Kidney tubule cell (primary cell): ENCODE data around the gene ZNF32.
A peak's percentile ranks its signal among the peaks of the same experiment; 100 is the strongest.
"Not testable (repeated sequence)": the region's sequence is repeated elsewhere in the genome, so short reads cannot be mapped to it uniquely, and the experiment has no call there.

Experiments used
- DNase-seq: peaks from one replicate; pipeline ENCODE4 v3.0.0-alpha.2; 2018; ENCODE audit warnings: low spot score

ZNF32 gene

DNA sequence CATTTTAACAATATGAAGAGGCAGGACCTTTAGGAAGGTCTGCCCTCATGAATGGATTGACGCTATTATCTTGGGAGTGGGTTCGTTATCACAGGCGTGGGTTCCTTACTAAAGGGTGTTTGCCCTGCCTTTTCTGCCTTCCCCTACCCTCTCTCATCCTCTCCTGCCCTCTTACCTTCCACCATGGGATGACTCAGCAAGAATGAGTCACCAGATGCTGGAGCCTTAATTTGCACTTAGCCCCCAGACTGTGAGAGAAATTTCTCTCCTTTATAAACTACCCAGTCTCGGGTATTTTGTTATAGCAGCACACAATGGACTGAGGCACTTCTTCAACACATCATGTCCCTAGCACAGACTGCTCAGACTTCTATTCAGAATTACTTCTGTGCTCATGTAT lies 31.4 kb upstream of the ZNF32 start:
- peak; percentile 36 for DNase-seq

GRCh38 chr10:43679509-43679908 lies 30.8 kb upstream of the ZNF32 start:
- no peak for DNase-seq

DNA sequence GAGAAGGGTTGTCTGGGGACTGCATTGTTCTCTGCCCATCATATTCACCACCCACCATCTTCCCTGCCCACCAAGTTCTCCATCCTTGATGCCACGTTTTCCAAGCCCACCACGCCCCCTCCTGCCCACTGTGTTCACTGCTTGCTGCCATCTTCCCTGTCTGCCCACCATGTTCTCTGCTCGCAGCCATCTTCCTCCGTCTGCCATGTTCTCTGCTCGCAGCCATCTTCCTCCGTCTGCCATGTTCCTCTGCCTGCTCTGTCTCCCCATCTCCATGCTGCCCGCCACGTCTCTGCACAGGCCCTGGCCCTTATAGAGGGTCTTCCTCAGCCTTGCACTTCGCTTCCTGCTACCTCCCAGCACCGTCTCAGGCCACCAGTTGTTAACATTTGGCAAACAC lies 30.0 kb upstream of the ZNF32 start:
- no peak for DNase-seq

GRCh38 chr10:43676901-43677300 lies 28.2 kb upstream of the ZNF32 start:
- DNase-seq: no peak

GRCh38 chr10:43676331-43676730 lies 27.6 kb upstream of the ZNF32 start:
- DNase-seq: no peak

DNA sequence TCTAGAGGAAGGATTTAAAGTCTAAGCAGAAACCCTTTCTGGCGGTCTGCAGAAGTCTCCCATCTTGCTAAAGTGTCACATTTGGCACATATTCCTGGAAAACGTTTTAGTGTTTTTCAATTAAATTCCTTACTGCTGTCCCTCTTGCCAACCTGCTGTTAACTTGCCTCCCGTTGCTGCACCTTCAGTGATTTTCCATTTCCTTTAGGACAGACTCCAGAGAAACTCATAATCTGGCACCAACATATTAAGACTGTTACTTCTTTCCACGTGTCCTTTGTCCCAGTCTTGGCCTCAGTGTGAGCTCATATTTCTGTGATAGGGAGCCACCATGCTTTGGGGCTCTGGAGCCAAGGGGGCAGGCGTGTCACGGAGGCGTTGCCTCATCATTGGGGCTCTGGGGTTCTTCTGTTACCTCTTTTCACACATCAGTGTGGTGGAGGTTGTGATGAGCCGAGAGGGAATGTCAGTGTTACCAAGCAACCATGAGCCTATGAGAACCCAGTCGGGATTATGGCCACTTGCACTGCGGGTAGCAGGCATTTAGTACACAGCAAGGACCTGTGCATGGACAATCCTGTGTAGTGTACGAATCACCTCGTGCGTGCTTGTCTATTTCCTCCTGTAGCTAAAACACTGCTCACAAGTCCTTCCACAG lies 26.0 kb upstream of the ZNF32 start:
- DNase-seq: no peak

DNA sequence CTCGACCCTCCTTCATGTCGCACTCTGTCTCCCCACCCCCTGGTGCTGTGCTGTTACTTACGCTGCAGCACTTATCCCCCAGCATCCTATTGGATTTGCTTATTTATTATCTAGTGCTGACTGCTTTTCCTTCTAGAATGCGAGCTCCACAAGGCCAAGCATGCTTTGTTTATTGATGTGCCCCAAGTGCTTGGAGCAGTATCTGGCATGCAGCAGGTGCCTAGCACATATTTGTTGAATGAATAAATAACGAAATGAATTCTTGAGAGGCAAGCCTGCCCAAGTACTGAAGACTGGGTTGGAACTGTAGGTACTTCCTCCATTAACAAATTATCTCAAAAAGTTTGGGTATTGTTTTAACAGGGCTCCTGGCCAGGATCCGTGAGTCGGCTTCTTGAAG lies 24.8 kb upstream of the ZNF32 start:
- no peak for DNase-seq

DNA sequence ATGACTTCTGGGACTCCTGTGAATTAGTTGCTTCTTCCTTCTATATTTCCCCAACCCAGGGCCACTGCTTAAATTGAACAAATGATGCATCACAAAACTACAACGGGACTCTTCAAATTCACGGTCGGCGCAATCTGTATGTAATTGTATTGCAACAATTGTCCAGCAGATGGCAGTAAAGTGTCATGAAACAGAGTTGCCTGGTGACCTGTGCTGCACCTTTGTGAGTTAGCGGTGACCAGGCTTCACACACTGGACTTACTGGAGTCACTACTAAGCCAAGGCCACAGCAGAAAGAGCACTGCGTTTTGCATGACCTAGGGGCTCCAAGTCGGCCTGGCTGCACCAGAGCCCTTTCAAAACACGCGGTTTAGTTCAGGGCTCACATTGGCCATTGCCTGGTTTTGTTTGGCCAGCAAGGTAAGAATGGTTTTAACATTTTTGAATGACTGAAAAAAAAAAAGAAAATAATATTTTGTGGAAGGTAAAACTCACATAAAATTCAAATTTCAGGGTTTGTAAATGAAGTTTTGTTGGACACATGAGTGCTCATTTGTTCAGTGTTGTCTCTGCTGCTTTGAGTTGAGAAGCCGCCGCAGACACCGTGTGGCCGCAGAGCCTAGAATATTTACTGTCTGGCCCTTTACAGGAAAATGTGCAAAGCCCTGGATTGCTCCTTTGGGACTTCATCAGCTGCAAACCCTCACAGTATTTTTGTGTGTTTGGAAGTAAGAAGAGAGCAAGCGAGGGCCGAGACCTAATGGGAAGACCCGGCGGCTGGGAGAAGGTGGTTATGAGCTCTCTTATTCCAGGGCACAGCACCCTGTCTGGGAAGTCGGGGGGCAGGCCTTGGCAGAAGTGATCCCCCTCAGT lies 23.2 kb upstream of the ZNF32 start:
- peak; percentile 78 for DNase-seq

- DNase-seq: no peak
These were observed 20.7 kb upstream of the ZNF32 start for GRCh38 chr10:43669386-43669785.

- DNase-seq: peak; percentile 71
These were observed 19.2 kb upstream of the ZNF32 start for GRCh38 chr10:43667761-43668386.

- peak; percentile 48 for DNase-seq
These were observed 18.6 kb upstream of the ZNF32 start for GRCh38 chr10:43667317-43667731.

- no peak for DNase-seq
These were observed 17.9 kb upstream of the ZNF32 start for GRCh38 chr10:43666552-43666951.

DNA sequence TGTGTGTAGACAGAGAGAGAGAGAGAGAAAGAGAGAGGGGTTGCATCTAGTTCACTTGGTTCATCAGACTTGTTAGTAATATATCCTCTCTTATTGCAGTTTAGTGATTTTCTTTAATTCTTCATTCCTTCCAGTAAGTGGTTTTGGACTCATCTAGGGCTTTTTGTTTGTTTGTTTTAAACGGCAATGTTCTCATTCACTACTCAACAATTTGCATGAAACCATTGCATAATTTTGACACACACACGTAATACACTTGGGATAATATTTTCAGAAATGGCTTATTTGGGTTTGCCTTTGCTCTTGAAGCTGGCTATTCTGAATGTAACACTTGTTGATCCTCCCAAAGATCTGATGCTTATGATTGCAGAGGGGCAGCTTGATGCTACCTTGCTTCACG lies 16.4 kb upstream of the ZNF32 start:
- DNase-seq: no peak

- no peak for DNase-seq
These were observed 9.5 kb upstream of the ZNF32 start for GRCh38 chr10:43658227-43658626.

GRCh38 chr10:43655311-43655710 lies 6.6 kb upstream of the ZNF32 start:
- no peak for DNase-seq

GRCh38 chr10:43653746-43654145 lies 5.1 kb upstream of the ZNF32 start:
- DNase-seq: no peak

- no peak for DNase-seq
These were observed 473 bp upstream of the ZNF32 start for GRCh38 chr10:43649185-43649523.

DNA sequence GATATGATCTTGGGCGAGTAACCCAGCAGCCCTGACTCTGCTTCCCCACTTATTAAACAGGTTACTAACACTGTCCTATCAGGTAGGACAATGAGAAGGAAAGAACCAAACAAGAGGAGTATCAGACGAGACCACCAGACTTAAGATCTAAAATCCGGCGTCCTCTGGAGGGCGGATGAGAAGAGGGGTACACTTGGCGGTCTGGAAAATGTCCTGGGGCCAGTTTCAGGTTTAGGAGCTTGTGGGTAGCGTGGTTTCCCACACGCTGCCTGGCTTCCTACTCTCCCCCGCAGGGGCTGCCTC lies 635 bp downstream of the ZNF32 start:
- no peak for DNase-seq

DNA sequence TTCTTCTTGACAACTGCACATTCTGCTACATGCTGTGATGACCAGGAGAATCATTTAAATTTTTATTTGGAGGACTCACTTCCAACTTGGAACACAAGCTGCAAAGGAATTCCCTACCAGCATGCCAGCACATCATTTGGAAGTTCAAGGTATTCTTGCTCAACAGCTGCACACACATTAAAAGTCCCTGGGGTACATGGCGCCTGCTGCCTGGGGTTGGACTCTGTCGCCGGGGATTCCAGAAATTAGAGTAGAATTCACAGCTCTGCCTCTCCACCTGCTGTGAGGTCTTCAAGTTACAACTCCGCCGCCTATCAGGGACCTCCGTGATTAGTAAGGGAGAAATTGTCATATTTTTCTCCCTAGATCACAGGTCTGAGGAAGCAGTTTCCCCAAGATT lies 1.1 kb downstream of the ZNF32 start:
- DNase-seq: no peak

DNA sequence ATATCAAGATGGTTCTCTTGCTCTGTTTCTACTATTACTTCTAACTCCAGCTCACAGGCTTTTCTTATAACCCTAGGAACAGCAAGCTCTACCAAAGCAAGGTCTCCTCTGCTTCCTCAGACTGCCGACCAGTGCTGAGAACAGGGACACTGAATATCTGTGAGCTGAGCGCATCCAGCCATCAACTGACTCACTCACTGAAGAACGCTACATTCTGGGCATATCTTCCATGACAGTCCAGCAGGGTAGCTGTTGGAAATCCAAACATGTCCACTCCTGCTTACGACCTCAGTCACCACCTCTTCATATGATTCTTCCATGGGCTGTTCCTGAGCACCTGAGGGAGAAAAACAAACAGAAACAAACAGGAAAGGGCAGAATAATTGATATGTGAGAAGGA lies 2.8 kb downstream of the ZNF32 start:
- DNase-seq: no peak

DNA sequence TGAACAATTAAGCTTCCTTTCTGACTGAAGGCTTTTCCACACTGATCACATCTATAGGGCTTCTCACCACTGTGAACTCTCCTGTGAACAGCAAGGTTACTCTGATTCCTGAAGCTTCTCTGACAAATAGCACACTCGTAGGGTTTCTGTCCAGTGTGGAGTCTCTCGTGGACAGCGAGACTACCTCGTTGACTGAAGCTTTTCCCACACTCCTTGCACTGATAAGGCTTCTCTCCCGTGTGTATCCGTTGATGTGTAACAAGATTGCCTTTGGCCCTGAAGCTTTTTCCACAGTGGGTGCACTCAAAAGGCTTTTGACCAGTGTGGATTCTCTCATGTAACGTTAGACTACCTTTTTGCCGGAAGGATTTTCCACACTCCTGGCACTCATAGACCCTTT lies 4.4 kb downstream of the ZNF32 start:
- no peak for DNase-seq

DNA sequence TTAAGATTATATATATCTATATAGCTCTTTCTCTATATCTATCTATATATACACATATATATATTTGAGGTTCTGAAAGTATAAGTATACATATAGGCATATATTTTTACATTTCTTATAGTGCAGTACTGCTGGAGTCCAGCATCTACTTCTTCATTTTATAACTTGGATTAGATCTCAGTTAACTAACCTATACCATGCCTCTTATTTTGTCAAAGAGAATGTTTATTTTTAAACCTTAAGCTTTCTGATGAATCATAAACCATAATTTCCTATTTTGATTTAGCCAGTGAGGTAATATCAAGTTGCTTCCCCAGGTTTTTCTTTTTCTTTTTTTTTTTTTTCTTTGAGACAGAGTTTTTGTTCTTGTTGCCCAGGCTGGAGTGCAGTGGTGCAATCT lies 8.1 kb downstream of the ZNF32 start:
- no peak for DNase-seq

DNA sequence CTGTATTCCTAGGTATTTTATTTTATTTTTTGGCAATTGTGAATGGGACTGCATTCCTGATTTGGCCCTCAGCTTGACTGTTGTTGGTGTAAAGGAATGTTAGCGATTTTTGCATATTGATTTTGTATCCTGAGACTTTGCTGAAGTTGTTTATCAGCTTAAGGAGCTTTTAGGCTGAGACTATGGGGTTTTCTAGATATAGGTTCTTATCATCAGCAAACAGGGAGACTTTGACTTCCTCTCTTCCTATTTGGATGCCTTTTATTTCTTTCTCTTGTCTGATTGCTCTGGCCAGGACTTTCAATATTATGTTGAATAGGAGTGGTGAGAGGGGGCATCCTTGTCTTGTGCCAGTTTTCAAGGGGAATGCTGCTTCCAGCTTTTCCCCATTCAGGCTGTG lies 12.9 kb downstream of the ZNF32 start:
- not testable (repeated sequence) for DNase-seq

DNA sequence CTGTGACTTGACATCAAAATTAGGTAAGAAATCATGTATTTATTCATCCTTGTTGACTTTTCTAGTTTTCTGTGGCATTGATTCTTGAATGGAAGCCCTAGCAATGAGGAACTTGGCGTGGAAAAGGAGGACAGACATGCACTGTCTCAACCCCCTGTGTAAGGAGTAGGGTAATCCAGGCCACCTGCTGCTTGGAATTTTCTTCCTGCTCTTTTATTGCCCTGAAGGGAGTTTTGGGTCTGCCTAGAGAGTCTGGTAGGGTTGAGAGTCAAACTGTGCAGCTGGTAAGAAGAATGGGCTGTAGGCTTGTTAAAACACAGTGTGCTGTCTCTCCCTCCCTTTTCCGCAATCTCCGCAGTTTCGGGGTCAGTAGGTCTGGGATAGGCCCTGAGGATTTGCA lies 19.7 kb downstream of the ZNF32 start:
- no peak for DNase-seq
